Testis (tissue), 3 donors: Measurements from ENCODE around the gene WDR73. TPM values are rescaled to one million over a fixed set of nuclear protein-coding genes. Genes with fewer than 3 reads are reported as not detected.
"Not testable (repeated sequence)": the region's sequence is repeated elsewhere in the genome, so short reads cannot be mapped to it uniquely, and the experiment has no call there.

ENCODE experiments used
- DNase-seq: peaks from one replicate; pipeline ENCODE4 v3.0.0-alpha.2; 2019
- H3K27ac ChIP-seq, 2 donors: fragments of 200-600 bp; sonication (generic); one replicate each; pipeline ENCODE4 v1.5.1; 2019
- H3K27me3 ChIP-seq: fragments of 200-600 bp; sonication (generic); one replicate; pipeline ENCODE4 v1.5.1; 2019
- H3K36me3 ChIP-seq: fragments of 200-600 bp; sonication (generic); one replicate; pipeline ENCODE4 v1.5.1; 2017; ENCODE audit warnings: low read depth; ENCODE audit errors: missing control alignments
- H3K4me1 ChIP-seq: fragments of 200-600 bp; sonication (generic); one replicate; pipeline ENCODE4 v1.5.1; 2019
- H3K4me3 ChIP-seq, 2 donors: fragments of 200-600 bp; sonication (generic); one replicate each; pipeline ENCODE4 v1.5.1; 2017 to 2019
- H3K9me3 ChIP-seq: fragments of 200-600 bp; sonication (generic); one replicate; pipeline ENCODE4 v1.5.1; 2017
- POLR2A ChIP-seq: fragments of 450-650 bp; IDR thresholded peaks from one replicate; pipeline ENCODE4 v1.6.1; 2017; ENCODE audit warnings: antibody characterized with exemption, mild to moderate bottlenecking, moderate library complexity
- WGBS, 2 donors: methylation state at CpG; one replicate each; pipeline ENCODE4 v1.1.5; 2018; 5-methylcytosine and 5-hydroxymethylcytosine counted together
- intact Hi-C: fragments of 100-400 bp; cut with DNase I; formaldehyde crosslinking; loops from one replicate; pipeline ENCODE4 v1.15.1; 2023; ENCODE audit warnings: low total_unique reads
- polyA plus RNA-seq: library from polyadenylated mRNA; stranded (reverse); fragments of 350-450 nt; fragmentation: Illumina TruSeq; extraction: RNeasy Lipid Tissue Mini Kit (QIAGEN cat#74804); gene quantifications from one replicate; pipeline ENCODE4 v1.2.3, GENCODE V29; 2014; ENCODE audit warnings: low read depth, low replicate concordance; ENCODE audit not compliant: insufficient read depth
- total RNA-seq, 2 donors: library from RNA; depleted of rRNA; stranded (reverse); fragments of >200 nt; gene quantifications; one replicate each; pipeline ENCODE4 v1.2.3, GENCODE V29; 2016
- TF ChIP-seq, protein P1 (sequence below), 3 experiments: fragments of 450-650 bp in 2 of 3; fragments of 200-600 bp in 1 of 3; sonication (generic) in 1 of 3; IDR thresholded peaks; one replicate each; pipeline ENCODE4 v1.5.1; 2016 to 2019; ENCODE audit warnings: antibody characterized with exemption in 3 of 3, mild to moderate bottlenecking in 2 of 3, moderate library complexity in 1 of 3

Gene WDR73
- total and polyA plus RNA-seq, 3 donors from 2014 or later: 38.4 to 49.1 (median 40.4) TPM

DNA sequence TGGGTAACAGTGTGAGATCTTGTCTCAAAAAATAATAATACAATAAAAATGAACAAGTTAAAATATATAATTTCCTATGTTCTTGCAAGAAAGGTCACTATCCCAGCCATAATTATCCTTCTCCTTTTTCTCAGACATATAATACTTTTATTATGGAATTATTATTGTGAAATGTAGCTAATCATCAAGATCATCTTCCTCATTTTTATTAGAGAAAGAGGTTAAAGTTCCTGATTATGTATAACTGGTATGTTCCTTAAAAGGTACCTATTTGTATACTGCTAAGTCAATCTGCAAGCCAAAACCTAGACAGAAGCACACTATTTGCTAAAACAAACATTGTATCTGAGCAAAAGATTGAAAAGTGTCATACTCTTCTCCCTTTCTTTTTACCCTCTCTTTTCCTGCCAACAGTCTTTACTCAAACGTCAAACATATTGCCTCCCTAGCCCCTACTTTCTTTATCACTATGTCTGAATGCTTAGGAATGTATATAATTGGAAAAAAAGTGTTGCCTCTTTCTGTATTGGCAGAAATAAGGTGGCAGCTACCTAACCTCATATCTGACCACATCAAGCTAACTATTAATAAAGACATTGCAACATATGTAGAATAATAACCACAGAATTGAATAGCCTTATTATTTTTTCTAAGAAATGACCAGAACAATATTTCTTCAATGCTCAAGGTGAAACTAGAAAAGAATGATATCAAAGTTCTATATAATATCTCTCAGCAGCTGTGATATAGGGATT lies 43.3 kb upstream of the WDR73 start:
- no peaks in the 10 kb centered on the region for H3K9me3 ChIP-seq
- no peak overlapping the region for H3K4me3 ChIP-seq
- H3K27ac ChIP-seq: no peak overlapping the region
- TF ChIP-seq, protein P1, sequence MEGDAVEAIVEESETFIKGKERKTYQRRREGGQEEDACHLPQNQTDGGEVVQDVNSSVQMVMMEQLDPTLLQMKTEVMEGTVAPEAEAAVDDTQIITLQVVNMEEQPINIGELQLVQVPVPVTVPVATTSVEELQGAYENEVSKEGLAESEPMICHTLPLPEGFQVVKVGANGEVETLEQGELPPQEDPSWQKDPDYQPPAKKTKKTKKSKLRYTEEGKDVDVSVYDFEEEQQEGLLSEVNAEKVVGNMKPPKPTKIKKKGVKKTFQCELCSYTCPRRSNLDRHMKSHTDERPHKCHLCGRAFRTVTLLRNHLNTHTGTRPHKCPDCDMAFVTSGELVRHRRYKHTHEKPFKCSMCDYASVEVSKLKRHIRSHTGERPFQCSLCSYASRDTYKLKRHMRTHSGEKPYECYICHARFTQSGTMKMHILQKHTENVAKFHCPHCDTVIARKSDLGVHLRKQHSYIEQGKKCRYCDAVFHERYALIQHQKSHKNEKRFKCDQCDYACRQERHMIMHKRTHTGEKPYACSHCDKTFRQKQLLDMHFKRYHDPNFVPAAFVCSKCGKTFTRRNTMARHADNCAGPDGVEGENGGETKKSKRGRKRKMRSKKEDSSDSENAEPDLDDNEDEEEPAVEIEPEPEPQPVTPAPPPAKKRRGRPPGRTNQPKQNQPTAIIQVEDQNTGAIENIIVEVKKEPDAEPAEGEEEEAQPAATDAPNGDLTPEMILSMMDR (IDR thresholded peaks at IDR 0.05): no peak
- TF ChIP-seq POLR2A: no peak
- peaks cover 3% of the 10 kb centered on the region for H3K4me1 ChIP-seq
- H3K36me3 ChIP-seq: no peaks in the 10 kb centered on the region
- 39 to 65% methylated on average over 1 of the region's 1 CpG for WGBS, 2 donors
- H3K27me3 ChIP-seq: no peaks in the 10 kb centered on the region
- no peak for DNase-seq
- intact Hi-C loops: no loop called here

DNA sequence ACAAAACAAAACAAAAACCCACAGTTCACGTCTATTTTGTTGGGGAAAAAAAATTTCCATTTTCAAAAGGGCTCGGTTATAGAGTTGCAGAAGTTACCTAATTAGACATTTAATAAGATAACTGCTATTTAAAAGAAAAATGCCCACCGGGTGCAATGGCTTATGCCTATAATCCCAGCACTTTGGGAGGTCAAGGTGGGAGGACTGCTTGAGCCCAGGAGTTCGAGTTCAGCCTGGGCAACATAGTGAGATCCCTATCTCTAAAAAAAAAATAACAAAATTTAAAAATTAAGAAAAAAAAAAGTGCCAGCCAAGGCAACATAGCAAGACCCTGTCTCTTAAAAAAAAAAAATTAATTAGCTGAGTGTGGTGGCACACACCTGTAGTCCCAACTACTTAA lies 42.7 kb upstream of the WDR73 start:
- intact Hi-C loops: no loop called here
- H3K36me3 ChIP-seq: no peaks in the 10 kb centered on the region
- no peak overlapping the region for H3K4me3 ChIP-seq
- WGBS, 2 donors: 77 to 79% methylated on average over 4 of the region's 4 CpGs
- H3K4me1 ChIP-seq: peaks cover 3% of the 10 kb centered on the region
- no peaks in the 10 kb centered on the region for H3K9me3 ChIP-seq
- DNase-seq: no peak
- H3K27ac ChIP-seq: no peak overlapping the region
- TF ChIP-seq, protein P1 (IDR thresholded peaks at IDR 0.05): no peak
- TF ChIP-seq POLR2A: no peak
- H3K27me3 ChIP-seq: no peaks in the 10 kb centered on the region

DNA sequence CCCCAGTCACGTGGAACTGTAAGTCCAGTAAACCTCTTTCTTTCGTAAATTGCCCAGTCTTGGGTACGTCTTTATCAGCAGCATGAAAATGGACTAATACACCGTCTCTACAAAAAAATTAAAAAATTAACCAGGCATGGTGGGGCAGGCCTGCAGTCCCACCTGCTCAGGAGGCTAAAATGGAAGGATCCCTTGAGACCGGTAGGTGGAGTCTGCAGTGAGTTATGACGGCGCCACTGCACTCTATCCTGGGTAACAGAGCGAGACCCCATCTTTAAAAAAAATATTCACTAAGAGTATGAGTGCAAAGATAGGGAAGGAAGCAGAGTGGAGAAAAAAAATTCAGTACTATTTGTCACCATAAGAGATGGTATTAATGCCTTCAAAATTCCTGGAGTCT lies 36.3 kb upstream of the WDR73 start:
- 96 to 98% methylated on average over 8 of the region's 8 CpGs for WGBS, 2 donors
- H3K27ac ChIP-seq: no peak overlapping the region
- H3K27me3 ChIP-seq: no peaks in the 10 kb centered on the region
- no peak for DNase-seq
- no peaks in the 10 kb centered on the region for H3K9me3 ChIP-seq
- intact Hi-C loops: no loop called here
- TF ChIP-seq POLR2A: no peak
- TF ChIP-seq, protein P1 (IDR thresholded peaks at IDR 0.05): no peak
- H3K4me3 ChIP-seq: no peak overlapping the region
- H3K4me1 ChIP-seq: no peaks in the 10 kb centered on the region
- no peaks in the 10 kb centered on the region for H3K36me3 ChIP-seq

DNA sequence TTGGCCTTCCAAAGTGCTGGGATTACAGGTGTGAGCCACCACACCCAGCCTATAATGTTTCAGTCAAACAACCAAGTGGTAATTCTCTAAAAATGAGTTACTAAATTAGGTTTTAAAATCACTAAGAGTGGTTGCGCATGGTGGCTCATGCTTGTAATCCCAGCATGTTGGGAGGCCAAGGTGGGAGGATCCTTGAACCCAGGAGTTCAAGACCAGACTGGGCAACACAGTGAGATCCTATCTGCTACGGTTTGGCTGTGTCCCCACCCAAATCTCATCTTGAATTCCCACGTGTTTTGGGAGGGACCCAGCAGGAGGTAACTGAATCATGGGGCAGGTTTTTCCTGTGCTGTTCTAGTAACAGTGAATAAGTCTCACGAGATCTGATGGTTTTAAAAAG lies 35.8 kb upstream of the WDR73 start:
- DNase-seq: no peak
- H3K27me3 ChIP-seq: no peaks in the 10 kb centered on the region
- H3K36me3 ChIP-seq: no peaks in the 10 kb centered on the region
- H3K9me3 ChIP-seq: no peaks in the 10 kb centered on the region
- no peak overlapping the region for H3K27ac ChIP-seq
- TF ChIP-seq POLR2A: no peak
- TF ChIP-seq, protein P1 (IDR thresholded peaks at IDR 0.05): no peak
- H3K4me3 ChIP-seq: no peak overlapping the region
- intact Hi-C loops: no loop called here
- H3K4me1 ChIP-seq: no peaks in the 10 kb centered on the region
- WGBS, 2 donors: 90 to 91% methylated on average over 4 of the region's 4 CpGs

DNA sequence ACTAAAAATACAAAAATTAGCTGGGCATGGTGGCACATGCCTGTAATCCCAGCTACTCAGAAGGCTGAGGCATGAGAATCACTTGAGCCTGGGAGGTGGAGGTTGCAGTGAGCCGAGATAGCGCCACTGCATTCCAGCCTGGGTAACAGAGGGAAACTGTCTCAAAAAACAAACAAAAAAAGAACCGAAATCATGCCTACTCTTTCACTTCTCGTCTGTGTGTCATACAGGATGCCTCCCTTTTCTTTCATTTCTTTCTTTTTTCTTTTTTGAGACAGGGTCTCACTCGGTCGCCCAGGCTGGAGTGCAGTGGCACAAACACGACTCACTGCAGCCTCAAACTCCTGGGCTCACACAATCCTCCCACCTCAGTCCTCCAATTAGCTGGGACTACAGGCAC lies 32.4 kb upstream of the WDR73 start:
- H3K4me3 ChIP-seq, H3K27me3 ChIP-seq, H3K36me3 ChIP-seq, DNase-seq, H3K4me1 ChIP-seq, H3K27ac ChIP-seq, intact Hi-C loops, H3K9me3 ChIP-seq: not testable (repeated sequence)
- 87 to 92% methylated on average over 7 of the region's 7 CpGs for WGBS, 2 donors
